PFSK-1 (cell line): ENCODE results near the gene SYNE1.

Experiments
- POLR2AphosphoS5 ChIP-seq: IDR thresholded peaks from 2 replicates; pipeline ENCODE4 v1.6.1; 2012; ENCODE audit warnings: low read depth, mild to moderate bottlenecking, control low read depth, low read length, moderate library complexity
- REST ChIP-seq, 2 experiments: IDR thresholded peaks; 2 replicates each; pipeline versions ENCODE4 v1.6.1 to v1.8.0; 2011 to 2012; ENCODE audit warnings: low read depth in 2 of 2, low read length in 2 of 2, control low read depth in 1 of 2, inconsistent platforms in 1 of 2, mild to moderate bottlenecking in 1 of 2, moderate library complexity in 1 of 2; ENCODE audit not compliant: insufficient read depth in 1 of 2
- SIN3A ChIP-seq: IDR thresholded peaks from 2 replicates; pipeline ENCODE4 v1.6.1; 2012; ENCODE audit warnings: mild to moderate bottlenecking, low read length, moderate library complexity, borderline replicate concordance; ENCODE audit not compliant: insufficient read depth
- TAF1 ChIP-seq: IDR thresholded peaks from 2 replicates; pipeline ENCODE4 v1.6.1; 2012; ENCODE audit warnings: low read length, control low read depth, borderline replicate concordance; ENCODE audit not compliant: insufficient read depth

DNA sequence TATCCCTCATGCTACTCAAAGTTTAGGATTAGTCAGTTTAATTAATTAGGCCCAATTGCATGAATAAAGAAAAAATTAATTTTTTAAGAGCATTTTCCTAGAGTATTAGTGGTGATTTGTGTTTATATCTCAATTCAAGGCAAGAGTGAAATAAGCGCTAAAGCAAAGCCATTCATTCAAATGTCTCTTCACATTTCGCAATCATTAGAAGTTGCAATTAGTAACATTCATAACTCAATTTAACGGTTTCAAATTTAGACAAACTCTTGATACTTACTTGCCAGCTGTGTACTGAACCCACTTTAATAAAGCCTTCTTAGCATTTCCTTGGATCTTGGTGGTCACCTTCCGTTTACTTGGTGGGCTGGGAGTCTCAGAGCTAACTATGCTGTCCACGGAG is 127.2 kb downstream of the SYNE1 start:
- TF ChIP-seq SIN3A (no peak), POLR2AphosphoS5 (no peak), TAF1 (no peak), REST (IDR thresholded peaks at IDR 0.05; ENCODE audit: insufficient read depth in 1 of 2, low read depth in 2 of 2, low read length in 2 of 2) (no peak)
